RPMI7951 (cell line): ENCODE results near the gene SBNO2. TPM values are rescaled to one million over a fixed set of nuclear protein-coding genes. Genes with fewer than 3 reads are reported as not detected.
"Not testable (repeated sequence)": the region's sequence is repeated elsewhere in the genome, so short reads cannot be mapped to it uniquely, and the experiment has no call there.

Experiments used
- DNase-seq: peaks from one replicate; pipeline ENCODE4 v3.0.0-alpha.2; 2012; ENCODE audit warnings: low read depth
- total RNA-seq: library from RNA; depleted of rRNA; stranded (reverse); fragments of >200 nt; shearing (Covaris generic); gene quantifications from 2 replicates; pipeline ENCODE4 v1.2.3, GENCODE V29; 2014

SBNO2 gene
- total RNA-seq, 1 experiment from 2014 or later: 12.1 TPM

- no peak for DNase-seq
These were observed 35.9 kb downstream of the SBNO2 start for GRCh38 chr19:1138121-1138520.

- DNase-seq: no peak
These were observed 37.3 kb downstream of the SBNO2 start for GRCh38 chr19:1136621-1137317.

GRCh38 chr19:1136201-1136600, 37.9 kb downstream of the SBNO2 start:
- no peak for DNase-seq

- no peak for DNase-seq
These were observed 38.6 kb downstream of the SBNO2 start for GRCh38 chr19:1135454-1135853.

DNA sequence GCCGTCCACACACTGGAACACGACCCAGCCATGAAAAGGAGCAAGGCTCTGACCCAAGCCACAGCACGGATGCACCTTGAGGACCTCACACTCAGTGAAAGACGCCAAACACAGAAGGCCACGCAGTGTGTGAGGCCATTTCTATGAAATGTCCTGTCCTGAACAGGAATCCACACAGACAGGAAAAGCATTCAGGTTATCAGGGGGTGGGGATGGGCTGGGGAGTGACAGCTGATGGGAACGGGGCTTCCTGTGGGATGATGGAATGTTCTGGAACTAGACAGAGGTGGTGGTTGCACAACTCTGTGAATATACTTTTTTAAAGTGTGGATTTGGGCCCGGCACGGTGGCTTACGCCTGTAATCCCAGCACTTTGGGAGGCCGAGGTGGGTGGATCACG, 39.6 kb downstream of the SBNO2 start:
- no peak for DNase-seq

- DNase-seq: no peak
These were observed 40.6 kb downstream of the SBNO2 start for GRCh38 chr19:1133471-1133929.

GRCh38 chr19:1132552-1133383, 41.3 kb downstream of the SBNO2 start:
- DNase-seq: no peak

- DNase-seq: no peak
These were observed 42.1 kb downstream of the SBNO2 start for GRCh38 chr19:1131718-1132551.

DNA sequence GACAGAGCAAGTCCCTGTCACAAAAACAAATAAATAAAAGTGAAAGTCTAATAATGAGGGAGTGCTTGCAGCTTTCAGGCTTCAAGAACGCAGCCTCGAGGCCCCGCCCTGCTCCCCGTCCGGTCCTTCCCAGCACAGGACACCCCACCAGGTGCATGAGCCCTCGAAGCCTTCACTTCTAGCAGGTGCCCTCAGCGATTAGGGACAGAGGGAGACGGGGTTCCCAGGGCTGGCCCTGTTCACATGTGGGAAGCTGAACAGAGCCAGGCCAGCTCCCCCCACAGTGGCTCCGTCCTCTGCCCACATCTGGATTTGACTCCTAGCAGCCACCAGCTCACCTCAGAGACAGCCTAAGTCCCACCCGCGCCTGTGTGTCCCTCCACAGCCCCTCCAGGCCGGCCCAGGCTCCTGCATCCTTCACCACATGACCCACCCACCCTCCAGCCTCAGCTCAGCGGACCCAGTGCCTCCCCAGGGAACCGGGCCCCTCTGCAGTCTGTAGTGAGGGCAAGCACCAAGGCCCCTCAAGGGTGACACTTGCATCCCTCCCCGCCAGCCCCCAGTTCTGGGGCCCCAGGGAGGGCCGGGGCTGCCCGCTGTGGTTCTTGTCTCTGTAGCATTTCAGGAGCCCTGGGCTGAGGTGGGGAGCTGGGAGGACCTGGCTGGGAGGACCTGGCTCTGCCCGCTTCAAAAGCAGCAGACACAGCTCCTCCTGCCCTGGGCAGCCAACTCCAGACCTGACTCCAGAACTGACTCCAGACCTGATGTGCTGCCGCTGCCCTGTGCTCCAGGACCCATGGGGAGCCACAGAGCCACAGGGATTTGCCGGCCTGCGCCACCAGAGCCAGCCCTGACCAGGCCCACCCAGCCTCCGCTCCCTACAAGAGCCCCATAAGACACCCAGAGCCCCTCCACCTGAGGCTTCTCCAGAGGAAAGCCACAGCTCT, 43.0 kb downstream of the SBNO2 start:
- DNase-seq: no peak

DNA sequence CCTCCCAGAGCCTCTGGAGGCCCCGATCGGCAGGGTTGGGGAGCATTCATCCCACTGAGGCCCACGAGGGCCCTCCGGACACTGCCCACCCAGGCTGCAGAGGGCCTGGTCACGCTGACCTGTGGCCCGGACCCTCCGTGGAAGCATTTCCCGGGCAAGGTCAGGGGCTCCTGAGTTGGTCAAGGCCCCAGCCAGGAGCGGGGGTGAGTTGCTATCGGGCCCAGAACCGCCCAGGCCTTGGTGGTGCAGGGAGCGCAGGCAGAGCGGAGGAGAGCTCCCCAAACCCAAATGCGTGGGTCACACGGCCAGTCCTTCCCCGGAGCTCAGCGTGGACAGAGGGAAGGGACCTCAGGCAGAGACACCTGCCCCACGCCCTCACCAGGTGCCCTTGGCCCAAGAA, 44.5 kb downstream of the SBNO2 start:
- no peak for DNase-seq

DNA sequence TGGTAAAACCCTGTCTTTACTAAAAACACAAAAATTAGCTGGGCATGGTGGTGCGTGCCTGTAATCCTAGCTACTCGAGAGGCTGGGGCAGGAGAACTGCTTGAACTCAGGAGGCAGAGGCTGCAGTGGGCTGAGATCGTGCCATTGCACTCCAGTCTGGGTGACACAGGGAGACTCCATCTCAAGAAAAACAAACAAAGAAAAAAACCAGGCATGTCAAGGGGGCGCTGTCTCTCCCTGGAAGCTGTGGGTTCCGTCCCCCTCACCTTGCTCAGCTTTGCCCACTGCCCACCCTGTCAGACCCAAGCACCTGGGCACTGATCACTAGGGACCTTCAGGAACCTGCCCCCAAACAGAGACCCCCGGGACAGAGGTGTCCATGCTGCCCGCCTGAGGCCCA, 45.0 kb downstream of the SBNO2 start:
- DNase-seq: not testable (repeated sequence)

DNA sequence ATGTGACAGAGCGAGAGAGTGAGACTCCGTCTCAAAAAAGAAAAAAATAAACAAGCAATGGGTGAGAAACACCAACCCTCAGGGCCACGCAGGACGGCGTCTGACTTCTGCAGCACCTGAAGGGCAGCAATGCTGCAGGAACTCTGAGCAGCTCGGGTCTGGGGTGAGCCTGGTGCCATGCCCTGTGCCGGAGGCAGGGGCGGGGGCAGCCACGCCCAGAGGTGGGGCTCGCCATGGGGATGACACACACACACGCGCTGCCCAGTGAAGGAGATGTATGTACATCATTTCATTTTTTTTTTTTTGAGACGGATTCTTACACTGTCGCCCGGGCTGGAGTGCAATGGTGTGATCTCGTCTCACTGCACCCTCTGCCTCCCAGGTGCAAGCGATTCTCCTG, 46.0 kb downstream of the SBNO2 start:
- DNase-seq: no peak

DNA sequence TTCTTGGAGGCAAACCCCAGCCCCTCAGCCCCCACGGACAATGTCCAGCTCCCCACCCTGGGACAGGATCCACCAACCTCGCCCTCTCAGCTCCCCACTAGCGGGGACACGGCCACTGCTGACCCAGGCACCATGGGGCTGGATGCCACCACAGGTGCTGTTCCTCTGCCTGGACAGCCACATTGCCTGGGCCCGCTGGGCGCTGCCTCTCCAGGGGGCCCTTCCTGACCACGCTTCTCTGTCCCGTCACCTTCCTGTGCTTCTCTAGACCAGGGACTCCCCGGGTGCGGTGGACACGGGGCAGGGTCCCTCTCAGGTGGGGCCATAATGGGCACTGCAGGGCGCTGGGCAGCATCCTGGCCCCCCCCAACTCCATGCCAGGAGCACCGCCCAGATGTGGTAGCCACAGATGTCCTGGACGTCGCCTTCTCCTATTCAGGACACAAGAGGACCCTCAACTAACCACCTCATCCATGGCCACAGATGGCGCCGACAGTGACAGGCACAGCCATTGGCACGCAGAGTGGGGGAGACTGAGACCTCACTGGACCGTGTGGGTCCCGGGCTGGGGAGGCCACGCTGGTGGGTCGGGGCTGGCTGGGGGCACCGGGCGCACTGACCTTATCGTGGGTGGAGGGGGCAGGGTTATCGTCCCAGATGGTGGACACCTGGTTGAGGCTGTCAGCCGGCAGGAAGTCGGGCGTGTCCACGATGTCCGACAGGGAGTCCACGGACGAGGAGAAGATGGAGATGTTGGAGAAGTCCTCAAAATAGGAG, 46.9 kb downstream of the SBNO2 start:
- DNase-seq: no peak

GRCh38 chr19:1125601-1126467, 48.2 kb downstream of the SBNO2 start:
- DNase-seq: peak; percentile 70

GRCh38 chr19:1123885-1124677, 50.0 kb downstream of the SBNO2 start:
- DNase-seq: no peak

DNA sequence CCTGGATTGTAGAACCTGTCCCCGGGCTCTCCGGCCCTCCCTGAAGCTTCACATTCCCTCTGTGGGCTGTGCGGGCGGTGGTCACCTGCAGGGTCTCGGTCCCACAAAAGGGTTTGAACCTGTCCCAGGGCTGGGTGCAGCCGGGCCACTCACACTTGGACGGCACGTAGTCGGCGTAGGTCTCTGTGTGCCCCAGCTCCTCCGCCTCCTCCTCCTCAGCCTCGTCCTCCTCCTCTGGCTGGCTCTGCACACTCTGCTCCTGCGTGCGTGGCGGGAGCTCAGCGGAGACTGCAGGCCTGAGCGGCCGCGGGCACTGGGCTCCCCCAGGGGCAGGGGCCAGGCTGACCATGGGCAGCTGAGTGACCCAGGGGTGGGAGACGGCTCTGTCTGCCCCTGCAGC, 50.7 kb downstream of the SBNO2 start:
- DNase-seq: no peak

- DNase-seq: peak; percentile 42
These were observed 51.1 kb downstream of the SBNO2 start for GRCh38 chr19:1122972-1123363.
